ENCODE data around the gene CALB2. TPM values are rescaled to one million over a fixed set of nuclear protein-coding genes. Genes with fewer than 3 reads are reported as not detected.

Gene CALB2
- total and polyA plus RNA-seq, 8 donors: 0.46 to 2.6 (median 1.2) TPM; not detected in 2

DNA sequence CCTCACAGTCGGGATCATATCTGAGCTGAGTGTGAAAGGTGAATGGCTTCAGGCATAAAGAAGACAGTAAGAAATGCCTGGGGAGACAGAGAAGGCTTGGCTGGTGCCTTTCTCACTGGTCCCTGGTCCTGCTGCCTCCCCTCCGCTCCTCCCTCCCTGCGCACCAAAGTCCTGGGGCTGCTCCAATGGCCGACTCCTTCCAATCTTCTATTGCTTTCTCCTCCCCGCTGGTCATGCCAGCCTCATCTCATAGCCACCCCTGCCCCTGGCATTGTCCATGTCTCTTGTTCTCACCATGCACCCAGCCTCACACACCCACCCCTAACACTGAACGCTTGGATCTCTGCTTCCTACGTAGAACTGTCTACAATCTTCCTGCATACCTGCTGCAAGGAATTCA is 65.3 kb downstream of the CALB2 start:
- DNase-seq: no peak
- Histone ChIP-seq H3K4me3 (no peak overlapping the region), H3K4me1 (peaks cover 0 to 7% (median 0%) of the 10 kb centered on the region in 4 donors), H3K27me3 (peaks cover 6 to 55% (median 26%) of the 10 kb centered on the region in 3 donors), H3K9me3 (peaks cover 0 to 6% (median 0%) of the 10 kb centered on the region in 4 donors), H3K27ac (no peak overlapping the region), H3K36me3 (no peaks in the 10 kb centered on the region)
- TF ChIP-seq EP300 (IDR thresholded peaks at IDR 0.05) (no peak), POLR2A (IDR thresholded peaks at IDR 0.05) (no peak), POLR2AphosphoS5 (IDR thresholded peaks at IDR 0.05) (no peak)
- TF ChIP-seq, protein P1, sequence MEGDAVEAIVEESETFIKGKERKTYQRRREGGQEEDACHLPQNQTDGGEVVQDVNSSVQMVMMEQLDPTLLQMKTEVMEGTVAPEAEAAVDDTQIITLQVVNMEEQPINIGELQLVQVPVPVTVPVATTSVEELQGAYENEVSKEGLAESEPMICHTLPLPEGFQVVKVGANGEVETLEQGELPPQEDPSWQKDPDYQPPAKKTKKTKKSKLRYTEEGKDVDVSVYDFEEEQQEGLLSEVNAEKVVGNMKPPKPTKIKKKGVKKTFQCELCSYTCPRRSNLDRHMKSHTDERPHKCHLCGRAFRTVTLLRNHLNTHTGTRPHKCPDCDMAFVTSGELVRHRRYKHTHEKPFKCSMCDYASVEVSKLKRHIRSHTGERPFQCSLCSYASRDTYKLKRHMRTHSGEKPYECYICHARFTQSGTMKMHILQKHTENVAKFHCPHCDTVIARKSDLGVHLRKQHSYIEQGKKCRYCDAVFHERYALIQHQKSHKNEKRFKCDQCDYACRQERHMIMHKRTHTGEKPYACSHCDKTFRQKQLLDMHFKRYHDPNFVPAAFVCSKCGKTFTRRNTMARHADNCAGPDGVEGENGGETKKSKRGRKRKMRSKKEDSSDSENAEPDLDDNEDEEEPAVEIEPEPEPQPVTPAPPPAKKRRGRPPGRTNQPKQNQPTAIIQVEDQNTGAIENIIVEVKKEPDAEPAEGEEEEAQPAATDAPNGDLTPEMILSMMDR (IDR thresholded peaks at IDR 0.05): no peak
- 77 to 89% (median 79%) methylated on average over 7 of the region's 7 CpGs for WGBS, 5 donors
- intact Hi-C loops (cut with DNase I; ENCODE audit: low total_unique reads): no loop called here

DNA sequence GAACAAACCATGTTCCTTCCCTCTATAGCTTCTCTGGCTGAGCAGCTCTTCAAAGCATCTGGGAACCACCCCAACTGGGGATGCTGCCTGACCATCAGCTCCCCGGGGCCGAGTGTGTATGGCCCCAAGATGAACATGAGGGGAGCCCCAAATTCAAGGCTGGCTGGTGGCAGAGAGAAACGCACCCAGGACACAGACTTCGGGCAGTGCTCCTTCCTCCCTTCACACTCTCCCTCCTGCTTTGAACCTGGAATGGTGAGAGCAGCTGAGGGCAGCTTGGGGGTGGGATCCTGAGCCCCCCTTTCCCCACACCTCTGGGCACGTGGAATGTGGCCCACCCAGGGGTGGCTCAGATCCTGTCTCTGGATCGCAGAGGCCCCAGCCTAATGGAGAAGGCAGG is 66.1 kb downstream of the CALB2 start:
- TF ChIP-seq EP300 (IDR thresholded peaks at IDR 0.05) (no peak), POLR2AphosphoS5 (IDR thresholded peaks at IDR 0.05) (no peak), POLR2A (IDR thresholded peaks at IDR 0.05) (no peak)
- TF ChIP-seq, protein P1 (IDR thresholded peaks at IDR 0.05): no peak
- H3K4me1 ChIP-seq: peaks cover 0 to 7% (median 0%) of the 10 kb centered on the region in 4 donors
- no peaks in the 10 kb centered on the region for H3K36me3 ChIP-seq
- H3K4me3 ChIP-seq: no peak overlapping the region
- H3K9me3 ChIP-seq: peaks cover 0 to 6% (median 0%) of the 10 kb centered on the region in 4 donors
- H3K27me3 ChIP-seq: peaks cover 6 to 53% (median 26%) of the 10 kb centered on the region in 3 donors
- no peak for DNase-seq
- no peak overlapping the region for H3K27ac ChIP-seq
- intact Hi-C loops (cut with DNase I; ENCODE audit: low total_unique reads): no loop called here
- WGBS, 5 donors: 56 to 72% (median 68%) methylated on average over 5 to 6 of the region's 6 CpGs

DNA sequence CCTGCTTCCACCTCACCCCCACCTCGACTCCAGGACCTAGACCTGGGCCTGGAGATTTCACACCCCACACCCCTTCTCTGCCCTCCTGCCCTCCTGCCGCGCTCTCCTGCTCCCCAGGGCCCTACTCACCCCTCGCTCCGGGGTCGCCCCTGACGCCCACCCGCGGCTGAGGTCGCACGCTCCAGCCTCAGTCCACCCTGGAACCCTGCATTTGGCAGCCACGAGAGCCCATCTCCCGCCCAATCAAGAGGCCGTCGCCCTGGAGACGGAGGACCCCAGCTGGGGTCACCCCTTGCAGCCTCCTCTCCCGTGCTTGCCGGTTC is 67.2 kb downstream of the CALB2 start:
- intact Hi-C loops (cut with DNase I; ENCODE audit: low total_unique reads): no loop called here
- Histone ChIP-seq H3K27me3 (peaks cover 6 to 53% (median 26%) of the 10 kb centered on the region in 3 donors), H3K4me3 (peak overlapping the region in 1 of 4 donors; percentile 14), H3K27ac (no peak overlapping the region), H3K4me1 (peaks cover 0 to 7% (median 0%) of the 10 kb centered on the region in 4 donors), H3K36me3 (no peaks in the 10 kb centered on the region), H3K9me3 (peaks cover 0 to 6% (median 0%) of the 10 kb centered on the region in 4 donors)
- WGBS, 5 donors: 5 to 12% (median 9%) methylated on average over 16 to 18 of the region's 18 CpGs
- TF ChIP-seq POLR2AphosphoS5 (IDR thresholded peaks at IDR 0.05) (no peak), POLR2A (IDR thresholded peaks at IDR 0.05) (no peak)
- DNase-seq: no peak

DNA sequence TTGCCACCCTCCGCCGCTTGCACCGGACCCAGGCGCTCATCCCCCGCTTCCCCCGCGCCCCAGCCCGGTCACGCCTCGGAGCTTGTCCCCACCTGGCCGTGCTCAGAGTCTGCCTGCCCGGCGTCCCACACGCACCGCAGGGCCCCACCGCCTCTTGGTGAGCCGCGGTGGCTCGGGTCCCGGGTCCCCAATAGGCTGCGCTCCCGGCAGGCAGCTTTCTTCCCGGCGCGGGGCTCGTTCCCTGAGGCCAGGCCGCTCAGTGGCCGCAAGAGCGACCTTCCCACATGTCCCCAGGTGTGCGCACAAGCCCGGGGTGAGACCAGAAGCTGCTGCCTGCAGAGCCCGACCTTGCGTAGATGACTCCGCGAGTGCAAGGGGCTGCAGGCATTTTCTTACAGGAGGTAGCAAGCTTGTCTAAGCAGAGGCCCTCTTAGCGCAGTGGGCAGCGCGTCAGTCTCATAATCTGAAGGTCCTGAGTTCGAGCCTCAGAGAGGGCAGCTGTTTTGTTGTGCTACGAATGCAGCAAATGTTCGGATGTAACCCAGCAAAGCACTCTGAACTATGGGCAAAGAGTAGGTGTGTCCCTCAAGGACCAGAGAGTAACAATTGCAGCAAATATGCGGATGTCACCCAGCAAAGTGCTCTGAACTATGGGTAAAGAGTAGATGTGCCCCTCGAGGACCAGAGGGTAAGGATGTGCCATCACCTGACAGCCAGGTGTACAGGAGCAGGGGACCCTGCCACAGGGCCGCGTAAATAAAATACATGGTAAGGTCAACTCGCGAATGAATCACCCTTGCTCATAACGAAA is 67.8 kb downstream of the CALB2 start:
- TF ChIP-seq EP300 (IDR thresholded peaks at IDR 0.05): no peak
- TF ChIP-seq, protein P1 (IDR thresholded peaks at IDR 0.05): no peak
- TF ChIP-seq POLR2A (IDR thresholded peaks at IDR 0.05): no peak
- TF ChIP-seq POLR2AphosphoS5 (IDR thresholded peaks at IDR 0.05): no peak
- Histone ChIP-seq H3K4me3 (peak overlapping the region in 1 of 4 donors; percentile 14), H3K36me3 (no peaks in the 10 kb centered on the region), H3K27ac (no peak overlapping the region), H3K4me1 (peaks cover 0 to 7% (median 0%) of the 10 kb centered on the region in 4 donors), H3K9me3 (peaks cover 0 to 6% (median 0%) of the 10 kb centered on the region in 4 donors), H3K27me3 (peaks cover 6 to 53% (median 26%) of the 10 kb centered on the region in 3 donors)
- 1 to 6% (median 3%) methylated on average over 24 to 48 of the region's 48 CpGs for WGBS, 5 donors
- peak in 1 of 2 donors; percentile 48 for DNase-seq
- intact Hi-C loops (cut with DNase I; ENCODE audit: low total_unique reads): no loop called here
